SK-N-SH (cell line): ENCODE results near the gene PGAP3.

Experiments used
- FOXJ3 ChIP-seq: sonication (generic); formaldehyde crosslinking; IDR thresholded peaks from 2 replicates; pipeline ENCODE4 v1.5.1; 2020; ENCODE audit warnings: mild to moderate bottlenecking, missing genetic modification reagents
- FOXM1 ChIP-seq: IDR thresholded peaks from 2 replicates; pipeline ENCODE4 v1.4.0; 2012; ENCODE audit warnings: low read depth, mild to moderate bottlenecking
- NFIC ChIP-seq: IDR thresholded peaks from 2 replicates; pipeline ENCODE4 v1.4.0; 2012; ENCODE audit warnings: borderline replicate concordance
- RAD21 ChIP-seq: IDR thresholded peaks from 2 replicates; pipeline ENCODE4 v1.6.1; 2012; ENCODE audit warnings: mild to moderate bottlenecking, low read length
- RXRA ChIP-seq: IDR thresholded peaks from 2 replicates; pipeline ENCODE4 v1.4.0; 2012; ENCODE audit warnings: low read depth, mild to moderate bottlenecking, borderline replicate concordance
- TF ChIP-seq, protein P1 (sequence below): IDR thresholded peaks from 2 replicates; pipeline ENCODE4 v1.4.0; 2012; ENCODE audit warnings: low read depth
- TF ChIP-seq, protein P2 (sequence below): IDR thresholded peaks from 2 replicates; pipeline ENCODE4 v1.6.1; 2012; ENCODE audit warnings: mild to moderate bottlenecking, low read depth, low read length, moderate library complexity
- TF ChIP-seq, protein P3 (sequence below): fragments of 200-600 bp; sonication (generic); IDR thresholded peaks from 2 replicates; pipeline ENCODE4 v1.6.1; 2017; ENCODE audit warnings: antibody characterized with exemption, mild to moderate bottlenecking, moderate library complexity
- TF ChIP-seq, protein P4 (sequence below): IDR thresholded peaks from 2 replicates; pipeline ENCODE4; 2012

DNA sequence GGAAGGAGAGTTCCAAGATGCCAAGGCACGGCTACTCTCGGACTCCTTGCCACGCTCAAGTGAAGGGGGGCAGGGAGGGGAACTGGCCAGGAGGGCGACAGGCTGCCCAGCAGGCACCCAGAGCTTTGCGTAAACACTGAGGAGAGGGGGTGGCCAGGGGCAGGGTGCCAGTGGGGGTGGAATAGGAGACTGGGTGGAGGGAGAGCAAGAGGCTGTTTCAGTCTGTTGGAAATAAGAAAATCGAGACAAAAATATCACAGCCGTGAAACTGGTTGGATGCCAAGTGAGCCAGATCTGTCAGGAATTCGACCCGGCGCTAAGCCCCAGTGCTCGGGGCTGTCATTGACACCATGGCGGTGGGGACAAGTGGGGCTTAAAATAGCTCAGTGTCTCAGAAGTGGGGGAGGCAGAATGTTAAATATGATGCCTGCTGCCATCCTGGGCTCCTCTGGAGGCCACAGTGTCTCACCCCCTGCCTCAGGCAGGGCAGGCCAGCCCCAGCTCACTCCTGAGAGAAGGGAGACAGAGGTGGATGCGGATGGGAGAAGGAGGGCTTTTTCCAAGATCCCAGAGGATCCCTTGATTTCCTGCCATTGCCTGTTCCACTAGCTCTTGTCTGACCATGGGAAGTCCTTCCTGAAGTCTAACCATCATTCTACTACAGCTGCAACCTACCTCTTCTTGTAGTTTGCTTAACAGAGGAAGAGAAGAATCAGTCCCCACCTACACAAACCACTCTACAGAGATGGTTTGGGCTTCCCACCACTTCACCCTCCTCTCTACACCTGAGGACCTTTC lies 10.1 kb downstream of the PGAP3 start:
- TF ChIP-seq, protein P1, sequence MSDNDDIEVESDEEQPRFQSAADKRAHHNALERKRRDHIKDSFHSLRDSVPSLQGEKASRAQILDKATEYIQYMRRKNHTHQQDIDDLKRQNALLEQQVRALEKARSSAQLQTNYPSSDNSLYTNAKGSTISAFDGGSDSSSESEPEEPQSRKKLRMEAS = no peak
- TF ChIP-seq NFIC (no peak), FOXM1 (no peak), RXRA (no peak), FOXJ3 (CRISPR knock-in tag) (no peak), RAD21 (no peak)
- TF ChIP-seq, protein P2, sequence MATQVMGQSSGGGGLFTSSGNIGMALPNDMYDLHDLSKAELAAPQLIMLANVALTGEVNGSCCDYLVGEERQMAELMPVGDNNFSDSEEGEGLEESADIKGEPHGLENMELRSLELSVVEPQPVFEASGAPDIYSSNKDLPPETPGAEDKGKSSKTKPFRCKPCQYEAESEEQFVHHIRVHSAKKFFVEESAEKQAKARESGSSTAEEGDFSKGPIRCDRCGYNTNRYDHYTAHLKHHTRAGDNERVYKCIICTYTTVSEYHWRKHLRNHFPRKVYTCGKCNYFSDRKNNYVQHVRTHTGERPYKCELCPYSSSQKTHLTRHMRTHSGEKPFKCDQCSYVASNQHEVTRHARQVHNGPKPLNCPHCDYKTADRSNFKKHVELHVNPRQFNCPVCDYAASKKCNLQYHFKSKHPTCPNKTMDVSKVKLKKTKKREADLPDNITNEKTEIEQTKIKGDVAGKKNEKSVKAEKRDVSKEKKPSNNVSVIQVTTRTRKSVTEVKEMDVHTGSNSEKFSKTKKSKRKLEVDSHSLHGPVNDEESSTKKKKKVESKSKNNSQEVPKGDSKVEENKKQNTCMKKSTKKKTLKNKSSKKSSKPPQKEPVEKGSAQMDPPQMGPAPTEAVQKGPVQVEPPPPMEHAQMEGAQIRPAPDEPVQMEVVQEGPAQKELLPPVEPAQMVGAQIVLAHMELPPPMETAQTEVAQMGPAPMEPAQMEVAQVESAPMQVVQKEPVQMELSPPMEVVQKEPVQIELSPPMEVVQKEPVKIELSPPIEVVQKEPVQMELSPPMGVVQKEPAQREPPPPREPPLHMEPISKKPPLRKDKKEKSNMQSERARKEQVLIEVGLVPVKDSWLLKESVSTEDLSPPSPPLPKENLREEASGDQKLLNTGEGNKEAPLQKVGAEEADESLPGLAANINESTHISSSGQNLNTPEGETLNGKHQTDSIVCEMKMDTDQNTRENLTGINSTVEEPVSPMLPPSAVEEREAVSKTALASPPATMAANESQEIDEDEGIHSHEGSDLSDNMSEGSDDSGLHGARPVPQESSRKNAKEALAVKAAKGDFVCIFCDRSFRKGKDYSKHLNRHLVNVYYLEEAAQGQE = no peak
- TF ChIP-seq, protein P3, sequence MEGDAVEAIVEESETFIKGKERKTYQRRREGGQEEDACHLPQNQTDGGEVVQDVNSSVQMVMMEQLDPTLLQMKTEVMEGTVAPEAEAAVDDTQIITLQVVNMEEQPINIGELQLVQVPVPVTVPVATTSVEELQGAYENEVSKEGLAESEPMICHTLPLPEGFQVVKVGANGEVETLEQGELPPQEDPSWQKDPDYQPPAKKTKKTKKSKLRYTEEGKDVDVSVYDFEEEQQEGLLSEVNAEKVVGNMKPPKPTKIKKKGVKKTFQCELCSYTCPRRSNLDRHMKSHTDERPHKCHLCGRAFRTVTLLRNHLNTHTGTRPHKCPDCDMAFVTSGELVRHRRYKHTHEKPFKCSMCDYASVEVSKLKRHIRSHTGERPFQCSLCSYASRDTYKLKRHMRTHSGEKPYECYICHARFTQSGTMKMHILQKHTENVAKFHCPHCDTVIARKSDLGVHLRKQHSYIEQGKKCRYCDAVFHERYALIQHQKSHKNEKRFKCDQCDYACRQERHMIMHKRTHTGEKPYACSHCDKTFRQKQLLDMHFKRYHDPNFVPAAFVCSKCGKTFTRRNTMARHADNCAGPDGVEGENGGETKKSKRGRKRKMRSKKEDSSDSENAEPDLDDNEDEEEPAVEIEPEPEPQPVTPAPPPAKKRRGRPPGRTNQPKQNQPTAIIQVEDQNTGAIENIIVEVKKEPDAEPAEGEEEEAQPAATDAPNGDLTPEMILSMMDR = no peak
- TF ChIP-seq, protein P4, sequence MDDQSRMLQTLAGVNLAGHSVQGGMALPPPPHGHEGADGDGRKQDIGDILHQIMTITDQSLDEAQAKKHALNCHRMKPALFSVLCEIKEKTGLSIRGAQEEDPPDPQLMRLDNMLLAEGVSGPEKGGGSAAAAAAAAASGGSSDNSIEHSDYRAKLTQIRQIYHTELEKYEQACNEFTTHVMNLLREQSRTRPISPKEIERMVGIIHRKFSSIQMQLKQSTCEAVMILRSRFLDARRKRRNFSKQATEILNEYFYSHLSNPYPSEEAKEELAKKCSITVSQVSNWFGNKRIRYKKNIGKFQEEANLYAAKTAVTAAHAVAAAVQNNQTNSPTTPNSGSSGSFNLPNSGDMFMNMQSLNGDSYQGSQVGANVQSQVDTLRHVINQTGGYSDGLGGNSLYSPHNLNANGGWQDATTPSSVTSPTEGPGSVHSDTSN = no peak
